KG1 (cell line): Measurements from ENCODE around the gene NGRN.

ENCODE experiments used
- DNase-seq: peaks from one replicate; lab custom pipeline; 2025; lab: John Stamatoyannopoulos, UW

The NGRN gene, protein sequence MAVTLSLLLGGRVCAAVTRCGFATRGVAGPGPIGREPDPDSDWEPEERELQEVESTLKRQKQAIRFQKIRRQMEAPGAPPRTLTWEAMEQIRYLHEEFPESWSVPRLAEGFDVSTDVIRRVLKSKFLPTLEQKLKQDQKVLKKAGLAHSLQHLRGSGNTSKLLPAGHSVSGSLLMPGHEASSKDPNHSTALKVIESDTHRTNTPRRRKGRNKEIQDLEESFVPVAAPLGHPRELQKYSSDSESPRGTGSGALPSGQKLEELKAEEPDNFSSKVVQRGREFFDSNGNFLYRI

GRCh38 chr15:90265271-90266060, at the start of gene NGRN:
TSS of gene NGRN (plus strand) at chr15:90265672. CDS start at chr15:90265713, 41 bp downstream.
- DNase-seq, result peak; percentile 80

DNA sequence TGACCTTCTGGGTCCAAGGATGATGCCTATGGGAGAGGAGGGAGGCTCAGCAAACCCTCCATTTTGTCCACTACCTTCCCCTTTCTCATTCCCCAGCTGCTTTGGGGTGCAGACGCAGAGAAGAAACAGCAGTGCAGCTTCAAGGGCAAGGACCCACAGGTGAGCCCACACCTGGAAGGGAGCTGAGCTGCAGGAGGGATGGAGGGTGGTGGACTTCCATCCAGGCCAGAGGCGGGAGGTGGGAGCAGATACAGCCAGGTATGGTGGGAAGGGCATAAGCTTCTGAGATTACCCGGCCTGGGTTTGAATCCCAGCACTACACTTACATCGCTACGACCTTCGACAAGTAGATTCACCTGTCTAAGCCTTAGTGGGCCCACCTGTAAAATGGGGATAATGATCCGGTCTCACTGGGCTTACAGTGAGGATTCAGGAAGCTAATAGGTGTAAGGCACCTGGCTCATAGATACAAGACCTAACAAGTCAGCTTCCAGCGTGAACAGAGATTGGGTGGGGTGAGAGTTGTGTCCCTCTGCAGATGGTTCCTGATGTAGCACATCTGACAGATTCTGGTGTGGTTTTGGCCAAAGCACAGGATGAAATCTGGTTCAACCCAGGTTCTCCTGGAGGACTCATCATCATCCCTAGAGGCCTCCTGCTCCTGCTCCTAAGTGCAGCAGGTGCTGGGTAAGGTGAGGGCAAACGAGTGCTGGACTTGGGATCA, 47.6 kb upstream of the NGRN start:
- no peak for DNase-seq

GRCh38 chr15:90219421-90220141, 45.9 kb upstream of the NGRN start:
- DNase-seq, result no peak

GRCh38 chr15:90221246-90221900, 44.1 kb upstream of the NGRN start:
- DNase-seq, result no peak

DNA sequence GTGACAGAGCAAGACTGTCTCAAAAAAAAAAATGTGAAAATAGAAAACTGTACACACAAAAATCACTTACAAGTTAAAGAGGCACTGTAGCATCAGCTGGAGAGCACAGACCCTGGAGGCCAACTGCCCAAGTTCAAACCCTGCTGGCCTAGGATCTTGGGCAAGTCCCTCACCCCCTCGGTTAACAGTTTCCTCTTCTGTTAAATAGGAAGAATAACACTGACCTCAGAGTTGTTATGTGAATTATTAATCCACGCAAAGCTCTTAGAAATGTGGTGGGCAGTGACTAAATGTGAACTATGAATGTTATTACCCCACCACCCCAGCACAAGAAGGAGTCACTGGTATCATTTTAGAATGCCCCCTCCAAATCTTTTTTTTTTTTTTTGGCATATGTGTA, 42.9 kb upstream of the NGRN start:
- DNase-seq, result no peak

- no peak for DNase-seq
Observed at GRCh38 chr15:90223441-90224165, 41.9 kb upstream of the NGRN start.

DNA sequence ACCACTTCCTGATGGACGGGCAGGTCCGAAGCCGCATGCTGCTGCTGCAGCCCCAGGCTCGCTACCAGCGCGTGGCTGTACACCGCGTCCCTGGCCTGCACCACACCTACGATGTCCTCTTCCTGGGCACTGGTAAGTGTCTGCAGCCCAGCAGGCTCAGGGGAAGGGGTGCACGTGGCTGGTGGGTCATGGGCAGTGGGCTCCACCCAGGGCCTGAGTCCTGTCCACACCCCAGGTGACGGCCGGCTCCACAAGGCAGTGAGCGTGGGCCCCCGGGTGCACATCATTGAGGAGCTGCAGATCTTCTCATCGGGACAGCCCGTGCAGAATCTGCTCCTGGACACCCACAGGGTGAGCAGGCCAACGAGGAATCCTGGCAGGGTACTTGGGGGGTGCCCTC, 40.4 kb upstream of the NGRN start:
- no peak for DNase-seq

GRCh38 chr15:90225504-90226234, 39.8 kb upstream of the NGRN start:
- no peak for DNase-seq

- no peak for DNase-seq
Observed at GRCh38 chr15:90227336-90227735, 38.1 kb upstream of the NGRN start.

GRCh38 chr15:90227816-90228772, 37.4 kb upstream of the NGRN start:
- DNase-seq, result no peak

- no peak for DNase-seq
Observed at GRCh38 chr15:90228960-90229359, 36.5 kb upstream of the NGRN start.

DNA sequence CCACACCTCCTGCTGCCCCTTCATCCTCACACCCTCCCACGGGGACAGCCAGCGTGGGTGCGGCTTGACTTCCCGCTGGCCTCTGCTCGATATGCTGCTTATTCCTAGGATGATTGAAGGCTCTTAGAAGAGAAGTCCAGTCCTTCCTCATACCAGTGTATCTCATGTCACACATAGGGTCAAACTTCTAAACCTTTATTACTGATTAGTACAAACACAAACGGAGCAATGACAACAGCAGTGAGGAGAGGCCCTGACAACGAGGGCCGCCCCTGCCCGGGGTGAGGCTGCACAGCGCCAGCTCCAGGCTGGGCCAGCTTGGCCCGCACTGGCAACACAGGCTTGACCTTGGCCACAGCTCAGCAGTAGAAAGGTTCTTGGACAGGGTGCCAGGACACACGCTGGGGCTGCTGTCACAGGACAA, 35.4 kb upstream of the NGRN start:
- no peak for DNase-seq

GRCh38 chr15:90230610-90231009, 34.9 kb upstream of the NGRN start:
- no peak for DNase-seq

DNA sequence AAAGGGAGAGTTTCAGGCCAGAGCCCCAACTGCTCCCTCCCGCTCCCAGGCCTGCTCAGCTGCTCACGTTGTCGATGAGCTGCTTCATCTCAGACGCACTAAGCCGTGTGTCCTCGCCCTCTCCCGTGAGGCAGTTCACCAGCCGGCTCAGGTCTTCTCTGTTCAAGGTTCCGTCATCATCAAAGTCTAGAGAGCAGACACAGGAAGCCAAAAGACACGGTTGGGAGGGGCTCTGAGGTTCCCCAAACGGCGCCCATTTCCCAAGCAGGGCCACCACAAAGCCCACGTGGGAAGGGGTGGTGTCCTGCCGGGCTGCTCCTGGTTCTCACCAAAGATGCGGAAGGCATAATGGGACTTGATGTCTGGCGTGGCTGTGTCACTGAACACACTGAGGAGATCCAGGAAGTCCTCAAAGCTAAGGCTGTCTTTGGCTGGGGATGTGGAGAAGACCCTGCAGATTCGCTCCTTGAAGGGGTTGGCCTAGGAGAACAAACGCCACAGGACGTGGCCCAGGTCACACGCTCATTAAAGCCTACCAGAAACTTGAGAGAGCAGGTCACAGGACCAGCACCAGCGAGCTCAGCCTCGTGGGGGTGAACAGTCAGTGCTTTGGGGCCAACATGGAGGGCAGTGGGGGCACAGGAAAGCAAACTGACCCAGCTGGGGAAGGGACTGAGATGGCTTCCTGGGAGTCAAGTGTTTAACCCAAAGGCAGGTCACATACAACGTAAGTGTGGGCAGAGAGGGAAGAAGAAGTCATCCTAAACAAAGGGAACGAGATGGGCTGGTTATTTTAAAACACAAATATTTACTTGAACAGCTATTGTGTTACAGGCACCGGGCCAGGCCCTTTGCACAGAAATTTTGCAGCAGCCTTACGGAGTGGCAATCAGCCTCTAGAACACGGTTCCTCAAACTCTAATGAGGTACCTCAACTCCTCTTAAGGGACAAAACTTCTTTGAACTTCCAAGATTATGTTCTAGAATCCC, 34.1 kb upstream of the NGRN start:
- DNase-seq, result no peak

- no peak for DNase-seq
Observed at GRCh38 chr15:90232196-90232595, 33.3 kb upstream of the NGRN start.

- no peak for DNase-seq
Observed at GRCh38 chr15:90232941-90233386, 32.5 kb upstream of the NGRN start.

DNA sequence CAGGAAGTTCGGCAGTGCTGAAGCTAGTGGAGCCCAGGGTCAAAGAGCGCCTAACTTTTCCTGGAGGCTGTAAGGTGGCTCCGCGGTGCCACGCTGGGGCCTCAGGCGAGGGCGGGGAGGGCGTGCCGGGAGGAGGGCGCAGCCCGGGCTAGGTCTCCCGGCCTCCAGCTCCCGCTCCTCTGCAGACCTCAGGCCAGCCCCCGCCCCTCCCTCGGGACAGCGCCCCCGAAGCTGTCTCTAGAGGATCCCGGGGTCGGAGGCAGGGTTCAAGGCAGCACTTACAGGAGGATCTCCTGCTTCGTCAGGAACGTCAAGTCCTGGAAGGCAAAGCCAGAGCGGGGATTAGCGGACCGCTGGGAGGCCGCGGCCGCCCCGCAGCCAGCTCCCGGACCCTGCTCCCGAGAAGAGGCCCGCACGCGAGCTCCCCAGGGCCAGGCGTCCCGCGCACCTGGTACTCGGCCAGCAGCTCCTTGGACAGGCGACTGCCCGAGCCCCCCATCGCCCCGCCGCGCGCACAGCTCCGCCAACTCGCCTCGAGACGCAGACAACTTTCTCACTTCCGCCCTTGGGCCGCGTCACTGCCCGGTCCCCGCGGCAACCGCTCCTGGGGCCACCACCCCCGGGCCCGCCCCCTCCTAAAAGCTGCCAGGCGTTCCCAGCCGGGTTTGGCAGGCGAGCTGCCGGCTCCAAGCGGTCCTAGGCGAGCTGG, 31.9 kb upstream of the NGRN start, which contains the start of gene CIB1:
CIB1 (minus strand) TSS at position 555 of the 709 bp plus-strand sequence; CDS start at position 499, 56 bp downstream.
- peak; percentile 87 for DNase-seq
